HAP-1 (cell line): ENCODE measurements around the gene KCNJ11.
"Not testable (repeated sequence)": the region's sequence is repeated elsewhere in the genome, so short reads cannot be mapped to it uniquely, and the experiment has no call there.

ENCODE experiments used
- DNase-seq, 2 experiments: peaks; one replicate each; pipeline ENCODE4 v3.0.0-alpha.2; 2016 to 2020; ENCODE audit warnings: low spot score in 2 of 2
- H3K27me3 ChIP-seq: fragments of 250-450 bp; sonication (Bioruptor Pico); 2 replicates; pipeline ENCODE4 v1.5.1; 2020; ENCODE audit warnings: low read depth, mild to moderate bottlenecking, moderate library complexity
- H3K36me3 ChIP-seq: fragments of 250-450 bp; sonication (Bioruptor Pico); replicated peaks from 2 replicates; pipeline ENCODE4 v1.5.1; 2020; ENCODE audit warnings: mild to moderate bottlenecking
- H3K4me1 ChIP-seq: fragments of 250-450 bp; sonication (Bioruptor Pico); 2 replicates; pipeline ENCODE4 v1.5.1; 2020; ENCODE audit warnings: mild to moderate bottlenecking
- H3K4me3 ChIP-seq: fragments of 250-450 bp; sonication (Bioruptor Pico); 2 replicates; pipeline ENCODE4 v1.5.1; 2020; ENCODE audit warnings: mild to moderate bottlenecking, moderate library complexity
- H3K9me3 ChIP-seq: fragments of 250-450 bp; sonication (Bioruptor Pico); 2 replicates; pipeline ENCODE4 v1.5.1; 2020; ENCODE audit warnings: mild to moderate bottlenecking, moderate library complexity
- in situ Hi-C: fragments of 300-500 bp; cut with MboI; formaldehyde crosslinking; loops from 3 replicates; pipeline ENCODE4 v1.14.3; 2020; ENCODE audit warnings: low sequenced_read_pairs, inconsistent platforms, mixed read lengths

KCNJ11 gene

DNA sequence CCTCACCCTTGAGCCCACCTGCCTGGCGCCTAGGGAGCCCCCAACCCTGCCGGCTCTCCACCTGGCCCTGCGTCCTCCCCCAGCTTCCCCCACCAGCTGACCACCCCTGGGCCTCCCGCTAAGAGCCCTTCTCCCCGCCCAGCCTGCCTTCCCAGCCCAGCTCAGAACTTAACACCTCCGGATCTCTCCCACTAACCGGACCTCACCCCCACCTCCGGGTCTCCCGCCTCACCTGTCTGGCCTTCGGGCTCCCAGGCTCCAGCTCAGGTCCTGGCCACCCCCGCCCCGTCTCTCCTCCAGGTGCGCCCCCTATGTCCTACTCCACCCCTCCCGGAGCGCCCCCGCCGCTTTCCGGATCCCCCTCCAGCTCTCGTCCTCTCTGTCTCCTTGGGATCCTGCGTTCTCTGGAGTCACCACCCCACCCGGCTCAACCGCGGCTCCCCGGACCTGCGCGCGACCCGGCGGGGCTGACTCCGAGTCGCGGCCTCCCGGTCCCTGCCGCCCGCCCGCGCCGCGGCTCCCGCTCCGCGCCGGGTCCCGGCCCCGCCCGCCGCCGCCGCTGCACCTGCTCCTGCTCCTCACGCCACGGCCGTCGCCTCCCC, at the start of gene KCNJ11:
Gene KCNJ11, minus strand, starts transcription at position 51 of the 602 bp plus-strand sequence. CDS start 568 bp downstream, outside the sequence.
- Histone ChIP-seq H3K4me3 (peak within 1 kb of the TSS; percentile 52), H3K9me3 (no peaks in the 10 kb centered on the region), H3K36me3 (peaks cover 4% of the 10 kb centered on the region), H3K27me3 (no peaks in the 10 kb centered on the region), H3K4me1 (peaks cover 6% of the 10 kb centered on the region)
- in situ Hi-C loops, result loop anchor here (10.0 kb wide), 1 partner anchor 136 kb away; no protein-coding TSS in a partner anchor
- peak in 1 of 2 experiments; percentile 48 for DNase-seq

- H3K4me1 ChIP-seq, result no peaks in the 10 kb centered on the region
- no peaks in the 10 kb centered on the region for H3K36me3 ChIP-seq
- no peaks in the 10 kb centered on the region for H3K9me3 ChIP-seq
- H3K4me3 ChIP-seq, result no peak overlapping the region
- no peak for DNase-seq
- in situ Hi-C loops, result no loop called here
- H3K27me3 ChIP-seq, result no peaks in the 10 kb centered on the region
Observed at GRCh38 chr11:17437366-17437765, 48.9 kb upstream of the KCNJ11 start.

DNA sequence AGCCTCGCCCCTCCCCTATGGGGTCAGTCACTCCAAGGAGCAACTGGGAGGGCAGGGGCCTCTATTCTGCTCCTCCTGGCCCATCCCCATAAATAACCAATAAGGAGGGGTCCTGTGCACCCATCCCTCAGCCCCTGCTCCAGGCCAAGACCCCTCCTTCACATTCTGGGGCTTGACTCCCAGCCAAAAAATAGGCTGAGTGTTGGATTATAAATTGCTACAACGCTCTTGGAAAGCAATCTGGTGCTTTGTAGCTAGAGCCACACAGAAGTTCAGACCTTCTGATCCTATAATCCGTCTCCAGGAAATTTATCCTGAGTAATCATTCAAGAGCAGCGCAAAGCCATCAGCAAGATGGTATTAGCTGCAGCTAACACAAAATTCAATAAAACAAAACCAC, 45.6 kb upstream of the KCNJ11 start:
- in situ Hi-C loops, result no loop called here

DNA sequence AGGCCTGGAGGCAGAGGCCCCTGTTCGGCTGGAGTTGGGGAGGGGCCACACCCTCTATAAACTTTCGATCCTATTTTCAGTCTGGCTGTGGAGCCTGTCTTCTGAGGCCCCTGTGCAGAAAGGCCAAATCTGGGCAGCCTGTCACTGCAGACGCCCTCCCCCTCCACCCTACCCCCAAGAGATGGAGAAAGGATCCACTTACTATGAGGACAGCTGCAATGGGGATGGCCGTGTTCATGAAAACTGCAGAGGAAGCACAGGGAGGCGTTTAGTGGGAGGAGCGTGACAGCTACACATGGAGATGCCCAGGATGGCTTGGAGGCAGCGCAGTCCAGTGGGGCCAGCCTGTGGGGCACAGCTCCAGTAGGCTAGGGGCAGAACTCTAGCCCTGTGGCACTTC, 43.5 kb upstream of the KCNJ11 start:
- in situ Hi-C loops, result no loop called here
- no peak overlapping the region for H3K4me3 ChIP-seq
- no peaks in the 10 kb centered on the region for H3K27me3 ChIP-seq
- no peaks in the 10 kb centered on the region for H3K9me3 ChIP-seq
- no peaks in the 10 kb centered on the region for H3K4me1 ChIP-seq
- no peaks in the 10 kb centered on the region for H3K36me3 ChIP-seq
- no peak for DNase-seq

More for the DNA sequence above, 45.6 kb upstream of the KCNJ11 start:
- Histone ChIP-seq H3K36me3 (no peaks in the 10 kb centered on the region), H3K4me1 (no peaks in the 10 kb centered on the region), H3K4me3 (no peak overlapping the region), H3K27me3 (no peaks in the 10 kb centered on the region), H3K9me3 (no peaks in the 10 kb centered on the region)
- no peak for DNase-seq

DNA sequence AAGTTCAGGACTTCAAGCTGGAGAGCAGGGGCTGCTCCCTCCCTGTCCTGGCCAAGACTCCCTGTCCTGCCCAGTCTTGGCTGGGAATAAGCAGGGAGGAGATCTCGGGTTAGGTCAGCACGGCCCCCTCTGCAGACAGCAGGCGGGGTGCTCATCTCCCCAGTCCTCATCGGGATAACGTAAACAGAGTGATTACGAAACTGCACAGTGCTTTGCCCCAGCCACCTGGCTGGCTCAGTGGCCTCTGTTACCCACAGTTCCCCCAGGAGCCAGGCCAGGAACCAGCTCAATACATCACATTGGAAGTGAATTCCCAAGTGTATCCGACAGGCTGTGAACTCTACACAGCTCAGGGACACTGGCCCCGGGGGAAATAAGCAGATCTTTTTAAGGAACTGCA, 42.7 kb upstream of the KCNJ11 start:
- no peaks in the 10 kb centered on the region for H3K27me3 ChIP-seq
- H3K9me3 ChIP-seq, result no peaks in the 10 kb centered on the region
- H3K4me3 ChIP-seq, result no peak overlapping the region
- H3K36me3 ChIP-seq, result no peaks in the 10 kb centered on the region
- in situ Hi-C loops, result no loop called here
- H3K4me1 ChIP-seq, result no peaks in the 10 kb centered on the region
- no peak for DNase-seq

GRCh38 chr11:17430616-17431015, 42.2 kb upstream of the KCNJ11 start:
- DNase-seq, result no peak
- Histone ChIP-seq H3K4me3 (no peak overlapping the region), H3K9me3 (no peaks in the 10 kb centered on the region), H3K27me3 (no peaks in the 10 kb centered on the region), H3K36me3 (no peaks in the 10 kb centered on the region), H3K4me1 (no peaks in the 10 kb centered on the region)
- in situ Hi-C loops, result no loop called here

DNA sequence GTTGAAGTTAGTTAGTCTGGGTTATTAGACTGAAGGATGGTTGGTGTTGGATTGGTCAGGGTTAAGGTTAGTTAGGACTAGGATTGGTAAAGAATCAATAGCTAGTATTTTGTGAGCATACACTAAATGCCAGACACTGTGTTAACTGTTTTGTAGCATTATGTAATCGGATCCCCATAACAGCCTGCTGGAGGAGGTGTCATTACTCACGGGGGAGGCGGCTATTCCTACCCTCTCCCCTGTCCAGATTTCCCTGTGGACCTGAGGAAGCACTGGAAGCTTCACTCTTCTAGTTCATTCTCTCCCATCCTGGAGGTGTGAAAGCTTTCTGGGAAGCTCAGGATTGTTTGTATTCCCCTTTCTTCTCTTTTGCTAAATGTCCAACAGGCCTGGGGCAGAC, 40.5 kb upstream of the KCNJ11 start:
- Histone ChIP-seq H3K9me3 (no peaks in the 10 kb centered on the region), H3K4me1 (no peaks in the 10 kb centered on the region), H3K4me3 (no peak overlapping the region), H3K36me3 (no peaks in the 10 kb centered on the region), H3K27me3 (no peaks in the 10 kb centered on the region)
- in situ Hi-C loops, result no loop called here
- DNase-seq, result no peak

DNA sequence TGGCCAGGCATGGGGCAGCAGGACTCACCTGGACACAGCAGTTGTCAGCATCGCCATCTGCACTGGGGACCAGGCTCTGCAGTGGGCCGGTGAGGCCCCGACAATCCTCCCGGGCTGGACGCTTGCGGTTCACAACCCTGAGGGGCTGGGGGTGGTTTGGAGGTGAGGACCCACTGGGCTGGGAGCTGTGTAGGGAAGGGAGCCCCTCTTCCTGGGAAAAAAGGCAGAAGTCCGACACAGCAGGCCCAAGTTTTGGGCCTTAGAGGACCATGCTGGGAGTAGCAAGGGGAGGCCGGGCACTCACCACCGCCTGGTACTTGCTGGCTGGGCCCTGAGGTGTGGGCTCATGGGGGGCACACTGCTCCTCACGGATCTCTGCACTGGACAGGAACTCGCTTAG, 39.8 kb upstream of the KCNJ11 start:
- Histone ChIP-seq H3K4me3 (no peak overlapping the region), H3K27me3 (no peaks in the 10 kb centered on the region), H3K9me3 (no peaks in the 10 kb centered on the region), H3K4me1 (no peaks in the 10 kb centered on the region), H3K36me3 (no peaks in the 10 kb centered on the region)
- in situ Hi-C loops, result no loop called here
- no peak for DNase-seq

DNA sequence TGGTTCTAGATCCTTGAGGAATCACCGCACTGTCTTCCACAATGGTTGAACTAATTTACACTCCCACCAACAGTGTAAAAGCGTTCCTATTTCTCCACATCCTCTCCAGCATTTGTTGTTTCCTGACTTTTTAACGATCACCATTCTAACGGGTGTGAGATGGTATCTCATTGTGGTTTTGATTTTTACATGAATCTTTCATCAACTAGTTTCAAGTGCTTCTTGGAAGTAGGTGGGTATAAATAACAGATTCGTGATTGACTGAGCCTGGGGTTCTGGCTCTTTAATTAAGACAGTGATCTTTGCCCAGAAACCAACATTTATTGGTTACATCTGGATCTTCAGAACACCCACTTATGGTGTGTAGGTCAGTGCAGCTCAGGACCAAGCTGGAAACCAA, 37.8 kb upstream of the KCNJ11 start:
- DNase-seq, H3K9me3 ChIP-seq, H3K4me3 ChIP-seq, H3K36me3 ChIP-seq, in situ Hi-C loops, H3K4me1 ChIP-seq, H3K27me3 ChIP-seq: not testable (repeated sequence)

- H3K4me1 ChIP-seq, result no peaks in the 10 kb centered on the region
- in situ Hi-C loops, result no loop called here
- DNase-seq, result no peak
- H3K36me3 ChIP-seq, result no peaks in the 10 kb centered on the region
- no peak overlapping the region for H3K4me3 ChIP-seq
- H3K9me3 ChIP-seq, result no peaks in the 10 kb centered on the region
- peaks cover 2% of the 10 kb centered on the region for H3K27me3 ChIP-seq
Observed at GRCh38 chr11:17423533-17424310, 35.3 kb upstream of the KCNJ11 start.

DNA sequence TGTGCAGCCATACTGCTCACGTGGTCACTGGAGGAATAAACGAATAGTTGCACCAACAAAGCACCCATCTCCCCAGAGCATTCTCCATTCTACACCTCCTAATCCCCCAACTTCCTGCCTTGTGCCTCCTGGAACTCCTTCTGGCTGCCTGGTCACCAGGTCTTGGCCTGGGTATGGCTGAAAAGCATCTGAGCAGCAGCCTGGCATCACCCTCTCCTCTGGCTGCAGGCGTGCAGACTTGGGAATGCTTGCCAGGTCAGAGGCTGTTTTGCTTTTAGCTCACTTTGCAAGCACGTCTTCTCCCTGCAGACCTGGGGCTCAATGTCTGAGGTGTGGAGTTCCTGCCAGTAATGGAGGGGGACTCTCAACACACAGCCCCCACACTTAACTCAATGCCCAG, 33.3 kb upstream of the KCNJ11 start:
- in situ Hi-C loops, result no loop called here
- Histone ChIP-seq H3K36me3 (no peaks in the 10 kb centered on the region), H3K27me3 (peaks cover 6% of the 10 kb centered on the region), H3K9me3 (no peaks in the 10 kb centered on the region), H3K4me3 (no peak overlapping the region), H3K4me1 (no peaks in the 10 kb centered on the region)
- DNase-seq, result peak in 1 of 2 experiments; percentile 21

GRCh38 chr11:17418444-17419081, 30.1 kb upstream of the KCNJ11 start:
- H3K27me3 ChIP-seq, result peaks cover 20% of the 10 kb centered on the region
- in situ Hi-C loops, result no loop called here
- DNase-seq, result no peak
- H3K36me3 ChIP-seq, result no peaks in the 10 kb centered on the region
- H3K4me1 ChIP-seq, result no peaks in the 10 kb centered on the region
- H3K4me3 ChIP-seq, result no peak overlapping the region
- no peaks in the 10 kb centered on the region for H3K9me3 ChIP-seq

DNA sequence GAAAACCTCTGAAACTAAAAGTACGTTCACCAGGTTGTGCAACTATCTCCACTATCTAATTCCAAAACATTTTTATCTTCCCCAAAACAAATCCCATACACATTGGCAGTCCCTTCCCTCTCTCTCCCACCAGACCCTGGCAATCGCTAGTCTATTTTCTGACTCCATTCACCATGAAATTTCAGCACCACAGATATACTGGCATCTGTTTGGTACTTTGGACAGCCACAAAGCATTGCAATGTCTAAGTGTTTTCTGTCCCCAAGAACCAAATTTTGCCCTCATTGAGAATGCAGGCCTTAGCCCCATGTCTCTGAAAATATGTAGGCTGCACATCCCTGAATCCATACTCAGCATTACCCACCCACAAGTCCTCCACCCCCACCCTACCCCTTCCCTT, 28.0 kb upstream of the KCNJ11 start:
- no peaks in the 10 kb centered on the region for H3K9me3 ChIP-seq
- no peaks in the 10 kb centered on the region for H3K36me3 ChIP-seq
- in situ Hi-C loops, result no loop called here
- no peak for DNase-seq
- H3K27me3 ChIP-seq, result peaks cover 23% of the 10 kb centered on the region
- no peak overlapping the region for H3K4me3 ChIP-seq
- H3K4me1 ChIP-seq, result no peaks in the 10 kb centered on the region

DNA sequence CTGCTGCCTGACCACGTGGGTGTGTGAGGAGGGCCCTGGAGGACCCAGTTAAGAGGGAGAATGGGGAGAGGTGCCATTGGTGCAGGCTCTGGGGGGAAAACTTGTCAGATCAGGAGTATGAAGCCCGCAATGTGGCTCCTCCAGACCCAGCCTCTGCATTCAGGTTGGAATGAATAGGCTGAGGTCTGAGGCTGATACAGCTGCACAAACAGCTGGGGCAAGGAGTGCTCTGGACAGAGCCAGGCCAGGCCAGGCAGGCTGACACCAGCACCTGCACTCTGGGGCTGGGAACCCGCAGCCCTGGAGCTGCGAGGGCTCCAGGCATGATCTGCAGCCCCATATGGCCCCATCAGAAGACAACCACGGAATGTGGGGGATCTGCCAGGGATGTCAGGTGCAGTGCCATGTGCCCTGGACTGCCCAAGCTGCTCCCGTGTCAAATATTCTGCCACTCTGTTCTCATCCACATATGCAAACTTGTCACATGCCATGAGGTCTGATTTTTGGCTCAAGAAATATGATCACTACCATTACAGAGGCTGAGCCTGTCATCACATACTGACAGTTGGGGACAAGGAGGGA, 27.2 kb upstream of the KCNJ11 start:
- DNase-seq, result no peak
- in situ Hi-C loops, result no loop called here
- H3K27me3 ChIP-seq, result peaks cover 23% of the 10 kb centered on the region
- no peaks in the 10 kb centered on the region for H3K4me1 ChIP-seq
- no peaks in the 10 kb centered on the region for H3K36me3 ChIP-seq
- no peaks in the 10 kb centered on the region for H3K9me3 ChIP-seq
- H3K4me3 ChIP-seq, result no peak overlapping the region
